NCI-H1694 (cell line): ENCODE results near the gene CDK5RAP2.
"Not testable (repeated sequence)": the region's sequence is repeated elsewhere in the genome, so short reads cannot be mapped to it uniquely, and the experiment has no call there.

Source experiments
- DNase-seq: peaks from one replicate; lab custom pipeline; 2025; lab: John Stamatoyannopoulos, UW

The CDK5RAP2 gene

GRCh38 chr9:120515481-120515880 is 64.5 kb downstream of the CDK5RAP2 start:
- not testable (repeated sequence) for DNase-seq

DNA sequence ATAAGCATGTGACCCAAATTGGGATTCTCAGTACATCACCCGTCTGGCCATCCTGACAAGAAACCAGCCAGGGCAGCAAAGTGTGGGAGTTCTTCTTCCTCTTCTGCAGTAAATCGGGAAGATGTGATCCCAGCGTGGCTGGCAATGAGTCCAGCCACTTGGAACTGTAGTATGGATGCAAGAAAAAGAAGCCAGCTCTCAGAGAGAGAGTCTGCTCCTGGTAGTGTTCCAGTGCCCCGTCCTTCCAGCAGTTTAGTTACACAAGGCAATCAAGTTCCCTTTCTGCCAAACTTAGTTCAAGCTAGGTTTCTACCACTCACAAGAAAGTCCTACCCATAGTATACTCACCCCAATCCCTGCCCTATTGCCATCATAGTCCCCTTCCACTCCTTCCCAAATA is 65.6 kb downstream of the CDK5RAP2 start:
- DNase-seq, result no peak

DNA sequence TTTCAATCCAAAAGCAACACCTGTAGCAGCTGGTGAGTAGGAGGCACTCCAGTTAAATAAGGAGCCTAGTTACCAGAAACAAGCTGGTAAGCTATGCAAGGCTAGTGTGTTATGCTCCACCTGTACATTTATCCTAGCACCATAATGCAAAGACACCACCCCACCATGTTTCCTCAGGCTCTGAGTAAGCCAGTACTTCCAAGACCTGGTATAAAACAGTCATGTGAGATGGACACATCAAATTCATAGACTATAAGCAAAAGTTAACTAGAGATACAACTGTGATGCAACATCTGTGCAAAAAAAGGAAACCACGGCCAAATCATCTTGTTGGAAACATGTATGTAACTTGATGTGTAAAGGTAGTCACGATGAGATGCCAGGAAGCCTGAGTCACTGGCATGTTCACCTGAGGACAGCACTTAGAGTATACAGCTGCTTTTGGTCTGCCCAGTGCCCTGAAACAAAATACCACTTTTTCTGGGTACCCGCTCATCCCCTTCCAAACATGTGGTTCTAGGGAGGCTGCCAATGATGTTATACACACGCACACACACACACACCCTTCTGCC is 66.1 kb downstream of the CDK5RAP2 start:
- no peak for DNase-seq

DNA sequence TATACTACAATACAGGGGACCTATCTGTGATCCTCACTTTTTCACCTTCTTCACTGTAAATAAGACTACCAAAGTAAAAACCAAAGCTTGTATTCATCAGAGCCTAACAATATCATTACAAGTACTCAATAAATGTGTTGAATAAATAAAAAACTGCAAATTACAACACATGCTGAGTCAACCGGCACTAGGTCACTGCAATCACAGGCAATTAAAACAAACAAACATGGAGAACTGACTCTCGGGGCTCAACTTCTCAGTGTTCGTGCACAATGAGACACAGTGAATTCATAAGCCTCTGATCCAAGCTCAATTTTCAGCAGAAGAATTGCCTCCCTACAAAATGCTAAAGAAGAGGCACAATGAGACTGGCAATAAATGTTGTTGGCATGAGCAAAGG is 69.2 kb downstream of the CDK5RAP2 start:
- DNase-seq, result no peak

- no peak for DNase-seq
Measured at GRCh38 chr9:120507936-120508510, 71.9 kb downstream of the CDK5RAP2 start.

DNA sequence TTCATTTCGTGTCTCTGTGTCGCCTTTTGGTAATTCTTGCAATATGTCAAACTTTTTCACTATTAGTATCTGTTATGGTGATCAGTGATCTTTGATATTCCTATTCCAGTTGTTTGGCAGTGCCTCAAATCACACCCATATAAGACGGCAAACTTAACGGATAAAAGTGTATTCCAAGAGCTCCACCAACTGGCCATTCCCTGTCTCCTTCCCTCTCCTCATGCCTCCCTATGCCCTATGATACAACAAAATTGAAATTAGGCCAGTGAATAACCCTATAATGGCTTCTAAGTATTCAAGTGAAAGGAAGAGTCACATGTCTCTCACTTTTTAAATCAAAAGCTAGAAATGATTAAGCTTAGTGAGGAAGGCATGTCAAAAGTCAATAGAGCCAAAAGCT is 74.8 kb downstream of the CDK5RAP2 start:
- DNase-seq, result no peak

DNA sequence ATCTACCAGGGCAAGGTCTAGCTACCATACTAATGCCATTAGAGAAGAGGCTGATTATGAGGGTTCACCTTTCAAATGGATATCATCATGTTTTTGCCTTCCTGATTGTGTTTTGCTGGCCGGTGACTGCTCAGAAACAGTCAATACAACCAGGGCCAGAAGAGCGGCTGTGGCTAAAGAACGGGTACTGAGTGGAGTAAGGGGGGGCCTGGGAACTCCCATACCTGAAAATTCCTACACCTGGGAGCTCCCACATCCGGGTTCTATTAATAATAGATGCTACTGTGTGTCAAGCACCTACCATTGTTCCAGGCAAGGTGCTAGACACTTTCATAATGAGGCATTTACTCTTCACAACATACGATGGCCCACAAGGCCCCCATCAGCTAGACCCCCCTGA is 79.2 kb downstream of the CDK5RAP2 start:
- DNase-seq, result no peak

GRCh38 chr9:120497865-120498264 is 82.1 kb downstream of the CDK5RAP2 start:
- DNase-seq, result not testable (repeated sequence)

DNA sequence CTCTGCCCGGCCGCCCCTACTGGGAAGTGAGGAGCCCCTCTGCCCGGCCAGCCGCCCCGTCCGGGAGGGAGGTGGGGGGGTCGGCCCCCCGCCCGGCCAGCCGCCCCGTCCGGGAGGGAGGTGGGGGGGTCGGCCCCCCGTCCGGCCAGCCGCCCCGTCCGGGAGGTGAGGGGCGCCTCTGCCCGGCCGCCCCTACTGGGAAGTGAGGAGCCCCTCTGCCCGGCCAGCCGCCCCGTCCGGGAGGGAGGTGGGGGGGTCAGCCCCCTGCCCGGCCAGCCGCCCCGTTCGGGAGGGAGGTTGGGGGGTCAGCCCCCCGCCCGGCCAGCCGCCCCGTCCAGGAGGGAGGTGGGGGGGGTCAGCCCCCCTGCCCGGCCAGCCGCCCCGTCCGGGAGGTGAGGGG is 83.5 kb downstream of the CDK5RAP2 start:
- DNase-seq, result not testable (repeated sequence)

- DNase-seq, result no peak
Measured at GRCh38 chr9:120490888-120491595, 88.9 kb downstream of the CDK5RAP2 start.

GRCh38 chr9:120486835-120487234 is 93.1 kb downstream of the CDK5RAP2 start:
- DNase-seq, result no peak

DNA sequence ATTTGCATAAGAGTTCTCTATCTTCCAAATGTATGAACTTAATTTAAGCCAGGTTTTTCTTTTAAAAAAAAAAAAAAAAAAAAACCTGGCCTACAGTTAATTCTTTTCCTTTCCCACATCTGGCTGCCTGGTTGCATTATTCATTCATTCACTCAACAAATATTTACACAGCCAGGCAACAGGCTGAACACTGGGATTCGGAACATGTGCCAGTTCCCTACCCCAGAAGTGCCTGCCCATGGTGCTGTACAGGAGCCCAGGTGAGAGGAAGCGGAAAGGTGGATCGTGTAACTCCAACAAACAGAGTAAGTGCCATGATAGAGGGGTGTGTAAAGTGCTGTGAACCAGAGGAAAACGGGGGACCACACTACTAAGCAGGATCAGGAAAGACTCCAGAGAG is 93.6 kb downstream of the CDK5RAP2 start:
- no peak for DNase-seq

GRCh38 chr9:120485788-120486187 is 94.2 kb downstream of the CDK5RAP2 start:
- DNase-seq, result no peak

DNA sequence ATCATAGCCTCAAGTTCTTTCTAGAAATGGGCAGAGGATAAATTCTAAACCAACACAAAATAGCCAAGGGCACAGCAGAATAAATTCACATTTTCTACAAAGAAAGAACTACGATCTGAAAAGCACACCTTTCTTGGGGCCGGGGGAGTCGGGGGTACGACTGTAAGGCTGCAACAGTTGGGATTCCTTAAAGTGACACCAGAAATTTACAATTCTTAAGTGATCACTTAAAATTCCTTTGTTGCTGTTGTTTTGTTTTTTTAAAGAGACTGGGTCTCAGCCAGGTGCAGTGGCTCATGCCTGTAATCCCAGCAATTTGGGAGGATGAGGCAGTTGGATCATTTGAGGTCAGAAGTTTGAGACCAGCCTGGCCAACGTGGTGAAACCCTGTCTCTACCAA is 95.8 kb downstream of the CDK5RAP2 start:
- no peak for DNase-seq

GRCh38 chr9:120482424-120483186 is 97.4 kb downstream of the CDK5RAP2 start:
- DNase-seq, result no peak

DNA sequence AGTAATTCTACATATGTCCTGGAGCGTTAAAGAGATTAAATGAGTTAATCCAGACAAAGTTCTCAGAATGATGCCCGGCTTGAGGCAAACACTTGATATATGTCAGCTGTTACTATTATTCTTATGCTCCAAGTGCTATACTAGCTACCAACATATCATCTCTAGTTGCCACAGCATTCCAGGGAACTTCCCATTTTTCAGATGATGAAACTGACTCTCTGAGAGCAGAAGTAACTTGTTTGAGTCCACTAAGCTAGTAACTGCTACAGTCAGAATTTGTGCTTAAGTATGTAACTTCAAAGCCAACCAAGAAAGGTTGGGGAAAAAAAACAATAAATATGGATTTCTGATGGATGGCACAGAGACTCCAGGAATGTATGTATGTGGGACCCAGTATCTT is 98.1 kb downstream of the CDK5RAP2 start:
- DNase-seq, result no peak

- DNase-seq, result no peak
Measured at GRCh38 chr9:120481248-120481647, 98.7 kb downstream of the CDK5RAP2 start.

DNA sequence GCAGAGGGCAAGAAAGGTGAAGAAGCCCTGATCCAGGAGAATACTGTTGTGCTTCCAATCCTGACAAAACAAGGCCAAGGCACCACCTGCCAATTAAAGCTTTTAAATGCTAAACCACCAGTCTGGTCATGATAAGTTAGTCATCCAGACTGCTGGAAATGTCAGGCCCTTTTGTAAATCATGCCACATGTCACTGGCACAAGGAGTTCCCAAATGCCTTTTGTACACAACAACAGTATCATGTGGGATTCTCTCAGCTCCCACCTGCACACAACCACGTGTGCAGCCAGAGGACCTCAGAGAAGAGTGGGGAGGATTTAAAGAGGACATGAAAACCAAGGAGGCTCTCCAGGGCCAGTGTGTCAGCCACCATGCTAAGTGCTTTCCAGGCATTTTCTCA is 99.3 kb downstream of the CDK5RAP2 start:
- peak; percentile 22 for DNase-seq

GRCh38 chr9:120478208-120478607 is 101.8 kb downstream of the CDK5RAP2 start:
- DNase-seq, result no peak

- peak; percentile 66 for DNase-seq
Measured at GRCh38 chr9:120477534-120478001, 102.4 kb downstream of the CDK5RAP2 start.

DNA sequence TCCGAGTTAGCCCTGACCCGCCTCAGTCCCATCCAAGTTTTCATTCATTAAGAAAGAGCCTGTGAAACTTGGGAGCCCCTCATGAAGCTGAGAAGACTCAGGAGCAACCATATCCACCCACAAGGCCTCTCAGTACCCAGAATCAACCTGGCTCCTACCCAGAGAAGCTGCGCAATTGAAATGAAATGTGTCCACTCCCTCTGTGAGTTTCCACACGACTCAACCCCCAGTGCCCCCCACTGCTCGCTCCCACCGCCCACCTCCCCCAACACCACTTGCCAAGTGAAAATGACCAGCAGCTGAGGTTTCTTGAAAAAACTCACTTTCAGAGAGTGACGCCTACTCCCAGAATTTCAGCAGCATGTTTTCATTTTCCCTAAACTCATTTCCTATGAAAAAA is 104.6 kb downstream of the CDK5RAP2 start:
- DNase-seq, result no peak

GRCh38 chr9:120474591-120475243 is 105.2 kb downstream of the CDK5RAP2 start:
- DNase-seq, result no peak
